ENCODE data around the gene ADAT2. TPM values are rescaled to one million over a fixed set of nuclear protein-coding genes. Genes with fewer than 3 reads are reported as not detected.

The ADAT2 gene
- total RNA-seq, 3 donors from 2014 or later (not counting 1 experiment from before 2014, with no cell fraction given) = 17.4 to 19.4 (median 19.1) TPM

DNA sequence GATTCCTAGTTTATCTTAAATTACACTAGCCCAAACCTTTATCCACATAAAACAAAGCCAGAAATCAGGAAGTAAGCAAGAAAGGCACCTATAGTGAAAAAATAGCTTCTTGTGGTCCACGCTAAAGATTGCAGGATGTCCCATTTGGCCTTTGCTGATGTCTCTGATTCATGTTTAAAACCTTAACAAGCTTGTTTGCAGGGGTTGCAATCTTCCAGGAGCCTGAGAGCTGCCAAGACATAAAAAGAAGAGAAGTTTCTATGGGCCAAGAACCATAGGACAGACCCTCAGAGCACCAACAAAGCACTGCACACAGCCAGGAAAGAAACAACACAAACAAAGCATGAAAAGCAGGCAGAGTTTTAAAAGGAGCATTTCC, 49.4 kb downstream of the ADAT2 start:
- no peak overlapping the region for H3K4me3 Mint-ChIP-seq
- intact Hi-C loops (cut with micrococcal nuclease) = no loop called here
- peaks cover 44 to 50% of the 10 kb centered on the region in 2 donors for H3K4me1 Mint-ChIP-seq

DNA sequence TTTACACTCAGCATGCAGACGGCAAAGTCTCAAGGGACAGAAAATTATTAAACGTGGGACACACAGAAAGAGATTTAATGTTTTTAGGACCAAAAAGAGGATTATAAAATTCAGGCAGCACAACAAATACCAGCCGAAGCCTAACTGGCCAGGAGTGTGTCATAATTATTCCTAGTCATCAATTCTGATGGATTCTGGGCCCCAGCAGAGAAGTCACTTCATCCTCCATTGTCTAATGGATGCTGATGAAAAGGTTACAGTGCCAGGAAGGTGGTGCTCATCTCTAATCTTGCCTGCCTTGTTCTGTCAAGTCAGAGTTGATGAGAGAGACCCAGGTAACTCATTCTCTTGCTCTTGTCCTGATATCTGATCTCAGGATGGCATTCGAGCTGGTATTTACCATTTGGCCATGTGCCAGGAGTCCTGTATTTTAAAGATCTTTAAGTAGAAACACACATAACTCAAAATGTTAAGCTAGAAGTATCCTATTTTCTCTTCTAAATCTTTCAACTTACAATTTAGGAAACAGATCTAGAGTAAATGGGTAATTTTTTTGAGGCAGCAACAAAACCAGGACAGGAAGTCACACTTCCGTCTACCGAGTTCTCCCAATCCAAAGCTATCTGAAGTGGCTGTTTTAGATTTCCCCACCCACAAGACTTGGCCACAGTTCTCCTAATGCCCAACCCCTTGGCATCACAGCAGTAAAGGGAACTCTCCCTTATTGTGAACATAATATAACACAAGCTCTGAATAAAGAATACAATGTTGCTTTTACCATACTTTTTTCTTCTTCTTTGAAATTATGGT, 50.0 kb downstream of the ADAT2 start:
- H3K27me3 ChIP-seq (ENCODE audit: control insufficient read depth, insufficient read depth, low read length) = no peaks in the 10 kb centered on the region
- TF ChIP-seq, protein P1, sequence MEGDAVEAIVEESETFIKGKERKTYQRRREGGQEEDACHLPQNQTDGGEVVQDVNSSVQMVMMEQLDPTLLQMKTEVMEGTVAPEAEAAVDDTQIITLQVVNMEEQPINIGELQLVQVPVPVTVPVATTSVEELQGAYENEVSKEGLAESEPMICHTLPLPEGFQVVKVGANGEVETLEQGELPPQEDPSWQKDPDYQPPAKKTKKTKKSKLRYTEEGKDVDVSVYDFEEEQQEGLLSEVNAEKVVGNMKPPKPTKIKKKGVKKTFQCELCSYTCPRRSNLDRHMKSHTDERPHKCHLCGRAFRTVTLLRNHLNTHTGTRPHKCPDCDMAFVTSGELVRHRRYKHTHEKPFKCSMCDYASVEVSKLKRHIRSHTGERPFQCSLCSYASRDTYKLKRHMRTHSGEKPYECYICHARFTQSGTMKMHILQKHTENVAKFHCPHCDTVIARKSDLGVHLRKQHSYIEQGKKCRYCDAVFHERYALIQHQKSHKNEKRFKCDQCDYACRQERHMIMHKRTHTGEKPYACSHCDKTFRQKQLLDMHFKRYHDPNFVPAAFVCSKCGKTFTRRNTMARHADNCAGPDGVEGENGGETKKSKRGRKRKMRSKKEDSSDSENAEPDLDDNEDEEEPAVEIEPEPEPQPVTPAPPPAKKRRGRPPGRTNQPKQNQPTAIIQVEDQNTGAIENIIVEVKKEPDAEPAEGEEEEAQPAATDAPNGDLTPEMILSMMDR (IDR thresholded peaks at IDR 0.05) = no peak
- no peak overlapping the region for H3K4me3 ChIP-seq (ENCODE audit: low read length)
- H3K36me3 Mint-ChIP-seq = no peaks in the 10 kb centered on the region
- H3K9me3 ChIP-seq (ENCODE audit: control insufficient read depth, insufficient read depth, low read length) = no peaks in the 10 kb centered on the region
- no peaks in the 10 kb centered on the region for H3K36me3 ChIP-seq (ENCODE audit: control insufficient read depth, insufficient read depth, low read length)
- intact Hi-C loops (cut with micrococcal nuclease) = no loop called here
- H3K27ac Mint-ChIP-seq = peak overlapping the region; percentile 63 to 79
- 36% methylated on average over 6 of the region's 6 CpGs for WGBS (ENCODE audit: insufficient coverage)
- H3K4me1 ChIP-seq (ENCODE audit: control insufficient read depth, insufficient read depth, low read length) = peaks cover 37% of the 10 kb centered on the region
- no peak overlapping the region for H3K4me3 Mint-ChIP-seq
- peaks cover 44 to 54% of the 10 kb centered on the region in 2 donors for H3K4me1 Mint-ChIP-seq
- H3K27ac ChIP-seq (ENCODE audit: low read length) = peak overlapping the region; percentile 9
- ATAC-seq (peak in 1 of 3 donors; percentile 20), DNase-seq (peak in 1 of 2 donors; percentile 57)
- no peaks in the 10 kb centered on the region for H3K9me3 Mint-ChIP-seq
- peaks cover 0 to 3% of the 10 kb centered on the region in 2 donors for H3K27me3 Mint-ChIP-seq (ENCODE audit: low read depth in 2 of 2)

More for the DNA sequence above, 49.4 kb downstream of the ADAT2 start:
- Histone ChIP-seq H3K36me3 (ENCODE audit: control insufficient read depth, insufficient read depth, low read length) (no peaks in the 10 kb centered on the region), H3K4me1 (ENCODE audit: control insufficient read depth, insufficient read depth, low read length) (peaks cover 34% of the 10 kb centered on the region), H3K27ac (ENCODE audit: low read length) (no peak overlapping the region), H3K9me3 (ENCODE audit: control insufficient read depth, insufficient read depth, low read length) (no peaks in the 10 kb centered on the region), H3K4me3 (ENCODE audit: low read length) (no peak overlapping the region), H3K27me3 (ENCODE audit: control insufficient read depth, insufficient read depth, low read length) (no peaks in the 10 kb centered on the region)
- ATAC-seq (no peak), DNase-seq (no peak)
- H3K36me3 Mint-ChIP-seq = no peaks in the 10 kb centered on the region
- H3K27me3 Mint-ChIP-seq (ENCODE audit: low read depth in 2 of 2) = peaks cover 0 to 3% of the 10 kb centered on the region in 2 donors
- 36% methylated on average over 1 of the region's 1 CpG for WGBS (ENCODE audit: insufficient coverage)
- TF ChIP-seq, protein P1 (IDR thresholded peaks at IDR 0.05) = no peak
- H3K9me3 Mint-ChIP-seq = no peaks in the 10 kb centered on the region
- H3K27ac Mint-ChIP-seq = peak overlapping the region; percentile 63 to 79

DNA sequence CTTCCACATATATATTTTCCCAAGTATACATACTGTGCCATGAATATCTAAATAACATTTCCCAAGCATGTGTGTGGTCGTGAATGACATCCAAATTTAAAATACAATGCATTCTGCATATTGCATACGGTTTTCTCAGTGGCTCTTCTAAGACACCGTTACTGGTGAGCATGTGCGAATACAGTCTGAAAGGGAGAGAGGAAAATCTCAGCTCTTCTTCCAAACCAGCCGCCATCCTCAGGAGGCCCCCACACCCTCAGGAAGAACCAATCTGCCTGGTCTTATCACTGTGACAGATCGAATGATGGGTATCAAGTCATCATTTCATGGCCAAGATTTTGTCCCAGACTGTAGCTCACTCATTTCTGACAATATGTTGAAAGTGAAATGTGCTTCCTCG, 50.7 kb downstream of the ADAT2 start:
- Histone ChIP-seq H3K36me3 (ENCODE audit: control insufficient read depth, insufficient read depth, low read length) (no peaks in the 10 kb centered on the region), H3K4me1 (ENCODE audit: control insufficient read depth, insufficient read depth, low read length) (peaks cover 37% of the 10 kb centered on the region), H3K27ac (ENCODE audit: low read length) (no peak overlapping the region), H3K27me3 (ENCODE audit: control insufficient read depth, insufficient read depth, low read length) (no peaks in the 10 kb centered on the region), H3K9me3 (ENCODE audit: control insufficient read depth, insufficient read depth, low read length) (no peaks in the 10 kb centered on the region), H3K4me3 (ENCODE audit: low read length) (no peak overlapping the region)
- Mint-ChIP-seq H3K4me3 (no peak overlapping the region), H3K27ac (peak overlapping the region; percentile 63 to 79), H3K9me3 (no peaks in the 10 kb centered on the region), H3K4me1 (peaks cover 44 to 54% of the 10 kb centered on the region in 2 donors), H3K36me3 (no peaks in the 10 kb centered on the region), H3K27me3 (ENCODE audit: low read depth in 2 of 2) (peaks cover 0 to under 1% of the 10 kb centered on the region in 2 donors)
- TF ChIP-seq, protein P1 (IDR thresholded peaks at IDR 0.05) = no peak
- no peak for ATAC-seq
- intact Hi-C loops (cut with micrococcal nuclease) = no loop called here
- 82% methylated on average over 7 of the region's 7 CpGs for WGBS (ENCODE audit: insufficient coverage)
- DNase-seq = no peak
